ENCODE measurements around the gene RAB11FIP4.

- peak; percentile 35 for TF ChIP-seq CTCF (IDR thresholded peaks at IDR 0.05; ENCODE audit: borderline replicate concordance, extremely low read depth, low read length, poor library complexity, severe bottlenecking)
- no peak for TF ChIP-seq EZH2 (IDR thresholded peaks at IDR 0.05; ENCODE audit: borderline replicate concordance, low read depth, low read length, severe bottlenecking)
These were observed 126.0 kb downstream of the RAB11FIP4 start for GRCh38 chr17:31517524-31517923.
